ENCODE data around the gene LYST.

- TF ChIP-seq CTCF (IDR thresholded peaks at IDR 0.05; ENCODE audit: low read length) = no peak
- no peak for TF ChIP-seq EZH2phosphoT487 (IDR thresholded peaks at IDR 0.05; ENCODE audit: low read length)
Observed at GRCh38 chr1:235669277-235669676, 197.4 kb downstream of the LYST start.

All from MM.1S (cell line).